Measurements from ENCODE around the gene NOTO. TPM values are rescaled to one million over a fixed set of nuclear protein-coding genes. Genes with fewer than 3 reads are reported as not detected.
A peak's percentile ranks its signal among the peaks of the same experiment; 100 is the strongest.

The NOTO gene
- total and polyA plus RNA-seq, 2 of the 8 experiments (the other 6 are each of a cell fraction or from before 2014, with no cell fraction given) = 0.33 to 0.54 TPM

DNA sequence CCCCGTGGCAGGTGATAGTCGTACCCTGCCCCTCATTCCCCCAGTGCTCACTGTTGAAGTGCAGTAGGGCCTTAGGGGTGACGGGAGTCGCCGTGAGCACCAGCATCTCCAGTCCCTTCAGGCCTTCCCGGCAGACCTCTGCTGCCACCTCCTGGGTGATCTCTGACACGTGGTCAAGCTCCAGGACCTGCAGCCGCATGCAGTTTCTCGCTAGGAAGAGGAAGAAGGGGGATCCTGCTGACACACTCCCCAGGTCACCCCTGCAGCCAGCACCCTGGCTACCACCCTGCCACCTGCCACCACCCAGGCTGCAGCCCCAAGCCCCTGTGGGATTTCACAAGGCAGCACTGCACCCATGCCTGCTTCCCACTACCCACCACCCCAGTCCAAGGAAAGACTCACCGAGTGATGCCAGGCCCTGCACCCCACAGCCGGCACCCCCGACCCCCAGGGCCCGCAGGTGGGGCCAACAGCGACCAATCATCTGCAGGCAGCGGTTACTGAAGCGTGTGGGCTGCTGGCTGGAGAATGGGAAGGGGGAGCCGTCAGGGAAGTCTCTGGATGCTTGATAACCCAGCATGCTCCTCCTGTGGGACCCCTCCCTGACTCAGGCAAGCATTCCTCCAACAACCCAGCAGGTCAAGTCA lies 58.1 kb downstream of the NOTO start (continued):
- peak in 1 of 2 experiments; percentile 28; a peak in 1 of 3 replicates for TF ChIP-seq POLR2A (IDR thresholded peaks at IDR 0.05; ENCODE audit: control extremely low read depth in 1 of 2, low read depth in 2 of 2, low read length in 2 of 2)

Other genes with a start within 250 kb of the NOTO start
- 29.3 and 29.4 TPM in 2 replicates for gene SFXN5, start 130.9 kb upstream of the NOTO start, total RNA-seq (2021; fragmentation: NEBNext Ultra II Directional; extraction: Animal tissue kit (Norgen Biotek cat#: 25700))
- gene SFXN5, start 130.9 kb upstream of the NOTO start, polyA plus RNA-seq (2011; rRNA removed) = 33.1 and 45.9 TPM in 2 replicates
- gene RAB11FIP5, start 89.6 kb upstream of the NOTO start, total RNA-seq (2021; fragmentation: NEBNext Ultra II Directional; extraction: Animal tissue kit (Norgen Biotek cat#: 25700)) = 13.5 and 17.0 TPM in 2 replicates
- 6.3 and 9.0 TPM in 2 replicates for gene RAB11FIP5, start 89.6 kb upstream of the NOTO start, polyA plus RNA-seq (2011; rRNA removed)
- gene SMYD5, start 11.7 kb downstream of the NOTO start, total RNA-seq (2021; fragmentation: NEBNext Ultra II Directional; extraction: Animal tissue kit (Norgen Biotek cat#: 25700)) = 56.7 and 61.5 TPM in 2 replicates
- 35.2 and 43.3 TPM in 2 replicates for gene SMYD5, start 11.7 kb downstream of the NOTO start, polyA plus RNA-seq (2011; rRNA removed)
- gene PRADC1, start 30.7 kb downstream of the NOTO start, total RNA-seq (2021; fragmentation: NEBNext Ultra II Directional; extraction: Animal tissue kit (Norgen Biotek cat#: 25700)) = 7.5 and 8.9 TPM in 2 replicates
- 13.1 and 13.3 TPM in 2 replicates for gene PRADC1, start 30.7 kb downstream of the NOTO start, polyA plus RNA-seq (2011; rRNA removed)
- 474 and 486 TPM in 2 replicates for gene CCT7, start 31.7 kb downstream of the NOTO start, total RNA-seq (2021; fragmentation: NEBNext Ultra II Directional; extraction: Animal tissue kit (Norgen Biotek cat#: 25700))
- 440 and 465 TPM in 2 replicates for gene CCT7, start 31.7 kb downstream of the NOTO start, polyA plus RNA-seq (2011; rRNA removed)
- gene FBXO41, start 81.9 kb downstream of the NOTO start, total RNA-seq (2021; fragmentation: NEBNext Ultra II Directional; extraction: Animal tissue kit (Norgen Biotek cat#: 25700)) = 13.5 and 14.3 TPM in 2 replicates
- gene FBXO41, start 81.9 kb downstream of the NOTO start, polyA plus RNA-seq (2011; rRNA removed) = 11.2 and 16.3 TPM in 2 replicates
- gene EGR4, start 91.0 kb downstream of the NOTO start, total RNA-seq (2021; fragmentation: NEBNext Ultra II Directional; extraction: Animal tissue kit (Norgen Biotek cat#: 25700)) = 0.20 TPM in 1 of 2 replicates, not detected in the other
- 0.08 TPM in 1 of 2 replicates, not detected in the other for gene EGR4, start 91.0 kb downstream of the NOTO start, polyA plus RNA-seq (2011; rRNA removed)
- 44.6 and 45.6 TPM in 2 replicates for gene ALMS1, start 183.3 kb downstream of the NOTO start, total RNA-seq (2021; fragmentation: NEBNext Ultra II Directional; extraction: Animal tissue kit (Norgen Biotek cat#: 25700))
- 21.4 and 21.8 TPM in 2 replicates for gene ALMS1, start 183.3 kb downstream of the NOTO start, polyA plus RNA-seq (2011; rRNA removed)

Data from H1 (cell line).